OCI-LY3 (cell line): ENCODE data around the gene PHF19.

Experiments used
- CTCF ChIP-seq: fragments of 200-600, 300-600 bp; sonication (generic); IDR thresholded peaks from 2 replicates; pipeline ENCODE4 v1.5.1; 2014; ENCODE audit warnings: antibody characterized with exemption, low read length, low read depth
- EZH2phosphoT487 ChIP-seq: fragments of 200-600 bp; shearing (Covaris generic); IDR thresholded peaks from 2 replicates; pipeline ENCODE4 v1.6.1; 2018; ENCODE audit warnings: antibody characterized with exemption, mixed run types, low read depth

- TF ChIP-seq CTCF (no peak), EZH2phosphoT487 (no peak)
Observed at GRCh38 chr9:120883608-120883996, 6.6 kb upstream of the PHF19 start.
